Mucosa of stomach (tissue), 1 donor: Measurements from ENCODE around the gene KRTAP12-2.
"Not testable (repeated sequence)": the region's sequence is repeated elsewhere in the genome, so short reads cannot be mapped to it uniquely, and the experiment has no call there.

ENCODE experiments used
- H3K27me3 ChIP-seq: one replicate; pipeline ENCODE4 v1.7.0; 2013; ENCODE audit warnings: mild to moderate bottlenecking, low read length; ENCODE audit not compliant: control insufficient read depth, insufficient read depth
- H3K36me3 ChIP-seq: one replicate; pipeline ENCODE4 v1.7.0; 2013; ENCODE audit warnings: low read length; ENCODE audit not compliant: control insufficient read depth, insufficient read depth
- H3K4me1 ChIP-seq: one replicate; pipeline ENCODE4 v1.7.0; 2013; ENCODE audit warnings: mild to moderate bottlenecking, low read length; ENCODE audit not compliant: control insufficient read depth, insufficient read depth
- H3K4me3 ChIP-seq: one replicate; pipeline ENCODE4 v1.7.0; 2013; ENCODE audit warnings: low read length
- H3K9ac ChIP-seq: one replicate; pipeline ENCODE4 v1.7.0; 2013; ENCODE audit warnings: mild to moderate bottlenecking, low read length, moderate library complexity
- H3K9me3 ChIP-seq: one replicate; pipeline ENCODE4 v1.7.0; 2013; ENCODE audit warnings: mild to moderate bottlenecking, low read length, moderate library complexity; ENCODE audit not compliant: control insufficient read depth
- donor health status: Pancreatic carcinoma.

KRTAP12-2 gene

GRCh38 chr21:44650265-44650972 lies 16.3 kb downstream of the KRTAP12-2 start:
- no peaks in the 10 kb centered on the region for H3K36me3 ChIP-seq
- H3K27me3 ChIP-seq = peaks cover 3% of the 10 kb centered on the region
- no peak overlapping the region for H3K4me3 ChIP-seq
- no peak overlapping the region for H3K9ac ChIP-seq
- no peaks in the 10 kb centered on the region for H3K9me3 ChIP-seq
- no peaks in the 10 kb centered on the region for H3K4me1 ChIP-seq

GRCh38 chr21:44649521-44650100 lies 17.1 kb downstream of the KRTAP12-2 start:
- H3K27me3 ChIP-seq = no peaks in the 10 kb centered on the region
- H3K9me3 ChIP-seq = no peaks in the 10 kb centered on the region
- no peaks in the 10 kb centered on the region for H3K4me1 ChIP-seq
- no peak overlapping the region for H3K9ac ChIP-seq
- no peaks in the 10 kb centered on the region for H3K36me3 ChIP-seq
- H3K4me3 ChIP-seq = no peak overlapping the region

- Histone ChIP-seq H3K9me3 (no peaks in the 10 kb centered on the region), H3K4me1 (no peaks in the 10 kb centered on the region), H3K27me3 (no peaks in the 10 kb centered on the region), H3K36me3 (no peaks in the 10 kb centered on the region), H3K9ac (no peak overlapping the region), H3K4me3 (no peak overlapping the region)
Observed at GRCh38 chr21:44648557-44649311, 18.0 kb downstream of the KRTAP12-2 start.

- Histone ChIP-seq H3K27me3 (no peaks in the 10 kb centered on the region), H3K4me1 (no peaks in the 10 kb centered on the region), H3K36me3 (no peaks in the 10 kb centered on the region), H3K9ac (no peak overlapping the region), H3K4me3 (no peak overlapping the region), H3K9me3 (no peaks in the 10 kb centered on the region)
Observed at GRCh38 chr21:44647222-44647552, 19.5 kb downstream of the KRTAP12-2 start.

- not testable (repeated sequence) for H3K4me1 ChIP-seq, H3K27me3 ChIP-seq, H3K36me3 ChIP-seq
Observed at GRCh38 chr21:44646366-44647221, 20.1 kb downstream of the KRTAP12-2 start, which contains the start of gene KRTAP10-11. TSS of gene KRTAP10-11 (plus strand) at chr21:44646414. CDS start at chr21:44646459, 45 bp downstream.

GRCh38 chr21:44644878-44645277 lies 21.8 kb downstream of the KRTAP12-2 start:
- no peaks in the 10 kb centered on the region for H3K36me3 ChIP-seq
- H3K4me3 ChIP-seq = no peak overlapping the region
- H3K27me3 ChIP-seq = peaks cover 3% of the 10 kb centered on the region
- no peaks in the 10 kb centered on the region for H3K9me3 ChIP-seq
- H3K4me1 ChIP-seq = no peaks in the 10 kb centered on the region
- no peak overlapping the region for H3K9ac ChIP-seq

More at GRCh38 chr21:44646366-44647221, 20.1 kb downstream of the KRTAP12-2 start, which contains the start of gene KRTAP10-11:
- not testable (repeated sequence) for H3K9me3 ChIP-seq, H3K4me3 ChIP-seq, H3K9ac ChIP-seq

GRCh38 chr21:44643741-44644310 lies 22.9 kb downstream of the KRTAP12-2 start:
- Histone ChIP-seq H3K4me1 (no peaks in the 10 kb centered on the region), H3K9ac (no peak overlapping the region)

GRCh38 chr21:44640761-44641160 lies 26.0 kb downstream of the KRTAP12-2 start:
- Histone ChIP-seq H3K9me3 (no peaks in the 10 kb centered on the region), H3K4me3 (no peak overlapping the region), H3K27me3 (peaks cover 3% of the 10 kb centered on the region), H3K4me1 (no peaks in the 10 kb centered on the region), H3K36me3 (no peaks in the 10 kb centered on the region), H3K9ac (no peak overlapping the region)

More at GRCh38 chr21:44643741-44644310, 22.9 kb downstream of the KRTAP12-2 start:
- Histone ChIP-seq H3K4me3 (no peak overlapping the region), H3K9me3 (no peaks in the 10 kb centered on the region), H3K36me3 (no peaks in the 10 kb centered on the region), H3K27me3 (peaks cover 3% of the 10 kb centered on the region)

GRCh38 chr21:44639331-44639655 lies 27.4 kb downstream of the KRTAP12-2 start:
- Histone ChIP-seq H3K27me3 (peaks cover 3% of the 10 kb centered on the region), H3K36me3 (no peaks in the 10 kb centered on the region)

GRCh38 chr21:44638506-44639330 lies 28.0 kb downstream of the KRTAP12-2 start:
- not testable (repeated sequence) for H3K27me3 ChIP-seq, H3K4me3 ChIP-seq

More at GRCh38 chr21:44639331-44639655, 27.4 kb downstream of the KRTAP12-2 start:
- Histone ChIP-seq H3K4me1 (no peaks in the 10 kb centered on the region), H3K4me3 (no peak overlapping the region), H3K9ac (no peak overlapping the region), H3K9me3 (no peaks in the 10 kb centered on the region)

GRCh38 chr21:44637851-44638348 lies 28.8 kb downstream of the KRTAP12-2 start:
- not testable (repeated sequence) for H3K4me3 ChIP-seq, H3K36me3 ChIP-seq, H3K9me3 ChIP-seq, H3K4me1 ChIP-seq, H3K9ac ChIP-seq, H3K27me3 ChIP-seq

More at GRCh38 chr21:44638506-44639330, 28.0 kb downstream of the KRTAP12-2 start:
- H3K9ac ChIP-seq, H3K36me3 ChIP-seq, H3K4me1 ChIP-seq, H3K9me3 ChIP-seq: not testable (repeated sequence)
